Stimulated activated naive CD4-positive, alpha-beta T cell treated with Interleukin-2 at 50 U/mL for 16 hours (primary cell): ENCODE data around the gene CHCHD3.

Source experiments
- DNase-seq: peaks from one replicate; lab custom pipeline; 2025; lab: John Stamatoyannopoulos, UW

The CHCHD3 gene

DNA sequence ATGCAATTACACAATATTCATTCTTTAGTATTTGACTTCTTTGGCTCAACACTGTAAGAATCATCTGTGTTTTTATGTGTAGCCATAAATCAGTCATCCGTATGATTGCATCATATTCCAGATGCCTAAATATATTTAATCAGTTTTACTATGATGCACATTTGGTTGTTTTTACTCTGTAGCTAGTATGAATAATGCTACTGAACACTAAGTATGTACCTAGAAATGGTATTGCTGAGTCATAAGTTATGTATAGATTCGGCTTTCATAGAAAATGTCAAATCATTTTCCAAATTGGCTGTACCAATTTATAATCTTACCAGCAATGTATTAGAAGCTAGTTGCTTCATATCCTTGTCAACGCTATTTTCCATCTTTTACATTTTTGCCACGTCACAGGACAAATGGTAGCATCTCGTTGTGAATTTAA lies 308.3 kb downstream of the CHCHD3 start:
- no peak for DNase-seq

DNA sequence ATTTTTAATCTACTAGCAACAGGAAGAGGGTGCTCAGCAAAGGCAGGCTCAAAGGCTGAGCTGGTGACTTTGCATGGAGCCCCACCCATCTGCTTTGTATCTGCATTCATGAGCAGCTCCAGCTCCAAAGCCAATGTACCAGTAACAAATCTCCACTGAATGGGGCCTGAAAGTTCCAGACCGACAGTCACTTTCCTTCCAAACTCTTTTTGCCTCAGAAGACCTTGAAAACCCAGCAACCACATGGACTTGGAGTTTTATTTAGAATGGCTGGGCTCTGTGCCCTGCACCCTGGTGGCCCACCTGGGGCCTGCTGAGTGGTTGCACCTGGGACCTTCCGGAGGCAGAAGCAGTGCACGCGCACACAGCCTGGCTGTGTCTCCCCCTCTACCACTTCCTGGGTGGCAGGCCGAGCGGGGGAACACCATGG lies 310.6 kb downstream of the CHCHD3 start:
- no peak for DNase-seq

DNA sequence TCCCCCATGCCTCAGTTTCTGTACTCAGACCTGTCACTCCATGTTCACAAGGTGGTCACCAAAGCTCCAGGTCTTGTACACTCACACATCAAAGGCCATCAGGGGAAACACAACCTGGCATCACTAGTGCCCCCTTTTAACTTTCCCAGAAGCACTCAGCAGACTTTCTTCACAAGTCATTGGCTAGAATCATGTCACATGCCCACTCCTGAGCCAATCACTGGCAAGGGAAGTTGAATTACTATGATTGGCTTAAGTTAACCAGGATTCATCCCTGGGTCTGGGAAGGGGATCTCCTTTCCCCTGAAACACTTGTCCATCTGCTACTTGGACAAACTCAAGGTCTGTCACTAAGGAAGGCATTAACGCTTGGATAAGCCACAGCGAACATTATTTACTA lies 311.8 kb downstream of the CHCHD3 start:
- DNase-seq = no peak

DNA sequence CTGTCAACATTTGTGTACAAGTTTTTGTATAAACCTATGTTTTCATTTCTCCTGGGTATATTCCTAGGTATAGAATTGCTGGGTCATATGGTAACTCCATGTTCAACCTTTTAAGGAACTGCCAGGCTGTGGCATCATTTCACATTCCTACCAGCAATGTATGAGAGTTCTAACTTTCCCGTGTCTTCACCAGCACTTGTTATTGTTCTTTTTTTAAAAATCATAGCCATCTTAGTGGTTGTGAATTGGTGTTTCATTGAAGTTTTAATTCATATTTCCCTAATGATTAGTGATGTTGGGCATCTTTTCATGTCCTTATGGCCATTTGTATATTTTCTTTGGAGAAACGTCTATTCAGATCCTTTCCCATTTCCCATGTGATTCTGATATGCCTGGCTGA lies 312.6 kb downstream of the CHCHD3 start:
- DNase-seq = no peak

DNA sequence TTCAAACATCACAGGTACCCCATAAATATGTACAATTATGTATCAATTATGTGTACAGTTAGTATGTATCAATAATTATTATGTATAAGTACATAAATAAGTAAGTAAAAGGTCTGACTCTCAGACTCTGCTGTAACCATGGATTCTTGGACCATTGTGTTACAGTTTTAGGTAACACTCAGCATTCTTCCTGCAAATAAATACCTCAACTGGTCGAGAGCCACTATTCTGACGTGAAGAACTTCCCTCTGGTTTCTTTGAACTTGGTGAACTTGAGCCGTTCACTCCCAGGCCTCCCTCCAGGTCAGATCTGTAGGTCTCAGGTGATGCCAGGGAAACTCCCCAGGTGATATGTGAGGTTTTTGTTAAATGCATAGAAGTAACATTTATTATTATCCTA lies 313.8 kb downstream of the CHCHD3 start:
- no peak for DNase-seq

DNA sequence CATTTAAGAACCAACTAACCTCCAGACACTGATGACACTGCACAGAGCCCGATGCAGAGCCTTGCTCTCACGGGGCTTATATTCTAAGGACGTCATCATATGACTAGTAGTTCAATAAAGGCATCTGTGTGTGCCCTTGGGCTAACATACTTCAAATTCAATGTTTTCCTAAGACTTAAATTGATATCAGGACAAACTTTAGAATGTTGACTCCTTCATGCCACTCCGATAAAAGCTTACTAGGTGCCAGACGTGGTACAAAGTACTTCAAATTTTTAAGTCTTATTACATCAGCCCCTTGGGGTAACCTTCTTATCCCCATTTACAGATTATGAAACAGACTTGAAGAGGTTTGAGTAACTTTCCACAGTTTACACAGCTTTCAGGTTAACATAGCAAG lies 314.5 kb downstream of the CHCHD3 start:
- DNase-seq = no peak

DNA sequence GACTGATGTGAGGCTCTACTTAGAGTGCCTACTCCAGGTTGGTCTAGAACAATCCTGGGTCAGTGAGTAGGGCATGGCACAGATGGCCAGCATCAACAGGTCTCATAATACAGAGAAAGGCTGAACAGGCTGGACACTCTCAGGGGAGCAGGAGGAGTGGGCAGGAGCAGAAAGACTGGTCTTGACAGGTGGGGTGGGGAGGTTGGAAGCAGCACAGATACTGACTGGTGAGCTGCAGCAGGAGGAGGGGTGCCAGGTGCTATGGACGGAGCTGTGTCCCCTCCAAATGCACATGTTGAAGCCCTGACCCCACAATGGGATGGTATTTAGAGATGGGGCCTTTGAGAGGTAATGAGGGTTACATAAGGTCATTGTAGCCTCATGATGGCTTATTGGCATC lies 315.2 kb downstream of the CHCHD3 start:
- no peak for DNase-seq

DNA sequence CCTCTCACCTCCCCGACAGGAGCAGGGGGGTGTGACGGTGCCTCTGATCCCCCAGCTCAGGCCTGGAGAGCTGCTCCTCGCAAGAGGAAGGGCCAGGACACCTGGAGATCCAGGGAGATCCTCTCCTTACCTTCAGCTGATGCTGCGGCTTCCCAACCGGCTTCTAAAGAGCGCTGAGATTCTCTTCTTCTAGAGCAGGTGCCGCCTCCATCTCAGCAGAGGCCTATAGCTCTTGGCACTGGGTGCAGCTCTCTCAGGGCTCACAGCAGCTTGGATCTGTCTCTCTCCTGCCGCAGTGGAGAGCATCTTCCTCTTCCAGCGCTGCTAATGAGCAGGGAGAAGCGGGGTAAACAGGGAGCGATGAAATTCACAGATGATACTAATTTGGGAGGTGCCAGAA lies 316.0 kb downstream of the CHCHD3 start:
- DNase-seq = no peak

DNA sequence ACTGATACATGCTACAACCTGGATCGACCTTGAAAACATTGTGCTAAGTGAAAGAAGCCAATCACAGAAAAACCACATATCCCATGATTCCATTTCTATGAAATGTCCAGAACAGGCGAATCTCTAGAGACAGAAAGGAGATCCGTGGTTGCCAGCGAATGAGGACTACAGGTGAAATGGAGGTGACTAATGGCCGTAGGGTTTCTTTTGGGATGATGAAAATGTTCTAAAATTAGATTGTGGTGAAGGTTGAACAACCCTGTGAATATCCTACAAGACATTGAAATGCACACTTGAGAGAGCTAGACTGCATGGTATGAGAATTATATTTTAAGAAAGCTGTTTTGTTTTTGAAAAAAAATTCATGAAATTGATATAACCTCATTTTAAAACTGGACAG lies 317.1 kb downstream of the CHCHD3 start:
- DNase-seq = no peak

DNA sequence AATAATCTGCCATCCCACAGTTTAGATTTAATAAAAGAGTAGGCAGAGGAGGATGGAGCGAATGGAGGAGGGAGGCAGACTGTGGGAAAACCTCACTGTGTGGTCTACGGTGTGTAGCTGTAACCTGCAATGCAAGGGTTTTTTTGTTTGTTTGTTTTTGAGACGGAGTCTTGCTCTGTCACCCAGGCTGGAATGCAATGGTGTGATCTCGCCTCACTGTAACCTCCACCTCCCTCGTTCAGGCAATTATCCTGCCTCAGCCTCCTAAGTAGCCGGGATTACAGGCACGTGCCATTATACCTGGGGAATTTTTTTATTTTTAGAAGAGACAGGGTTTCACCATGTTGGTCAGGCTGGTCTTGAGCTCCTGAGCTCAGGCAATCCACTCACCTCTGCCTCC lies 321.0 kb downstream of the CHCHD3 start:
- no peak for DNase-seq

DNA sequence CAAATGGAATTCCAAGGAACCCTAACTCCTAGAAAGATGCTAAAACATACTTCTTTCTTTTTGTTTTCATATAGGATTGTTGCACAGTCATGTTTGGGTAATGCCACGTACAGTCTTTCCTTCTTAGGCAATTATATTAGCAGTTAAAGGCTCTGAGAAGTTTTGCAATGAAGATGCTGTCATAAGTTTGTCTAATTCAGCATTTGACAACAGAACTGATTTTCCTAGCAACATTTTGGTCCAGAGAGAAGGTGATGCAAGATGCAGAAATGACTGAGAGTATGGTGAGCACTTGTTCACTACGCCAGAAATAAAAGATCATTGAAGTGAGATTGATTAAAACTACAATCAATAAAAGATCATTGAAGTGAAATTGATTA lies 321.7 kb downstream of the CHCHD3 start:
- no peak for DNase-seq

DNA sequence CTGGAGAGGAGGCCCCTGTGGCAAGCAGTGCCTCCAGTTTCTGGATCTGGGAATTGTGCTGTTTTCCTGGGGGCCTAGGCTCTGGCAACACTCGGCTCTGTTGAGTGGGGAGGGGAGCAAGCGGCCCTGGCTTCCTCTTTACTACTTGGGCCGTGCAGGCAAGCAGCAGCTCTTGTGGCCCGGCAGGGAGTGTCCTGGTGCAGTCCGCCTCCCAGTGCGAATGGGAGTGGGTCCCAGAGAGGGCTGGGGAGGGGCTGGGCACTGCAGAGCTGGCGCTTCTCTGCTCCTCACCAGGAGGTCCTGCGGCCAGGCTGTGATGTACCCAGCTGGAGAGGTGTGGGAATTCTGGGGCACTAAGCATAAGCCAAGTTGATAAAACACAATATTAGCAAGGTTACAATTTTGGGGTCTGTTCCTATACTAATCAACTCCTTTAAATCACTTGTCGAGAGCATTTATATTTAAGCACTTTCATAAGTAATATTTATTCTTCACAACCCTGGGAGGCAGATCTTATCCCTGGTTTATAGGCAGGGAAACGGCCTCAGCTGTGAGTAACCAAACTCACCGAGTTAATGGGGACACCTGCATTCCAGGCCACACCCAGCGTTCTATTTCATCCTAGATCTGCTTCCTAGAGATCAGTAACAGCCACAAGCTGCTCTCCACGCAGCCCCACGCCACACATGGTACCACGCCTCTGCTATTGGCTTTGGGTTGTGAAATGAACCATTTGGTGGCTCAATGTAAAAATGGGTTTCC lies 322.2 kb downstream of the CHCHD3 start:
- DNase-seq = no peak

DNA sequence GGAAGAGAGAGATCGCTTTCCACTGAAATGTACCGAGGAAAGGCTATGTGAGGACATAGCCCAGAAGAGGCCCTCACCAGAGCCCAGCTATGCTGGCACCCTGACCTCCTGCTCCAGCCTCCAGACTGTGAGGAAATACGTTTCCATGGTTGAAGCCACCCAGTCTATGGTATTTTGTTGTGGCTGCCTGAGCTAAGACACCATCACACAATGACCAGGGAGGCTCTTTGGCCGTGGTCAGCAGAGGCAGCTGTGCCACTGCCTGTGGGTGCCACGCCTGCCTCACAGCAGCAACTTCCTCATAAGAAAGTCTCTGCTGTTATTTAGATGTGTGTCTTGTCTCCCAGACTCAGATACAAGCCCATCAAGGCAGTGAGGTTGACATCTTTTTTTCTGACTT lies 322.9 kb downstream of the CHCHD3 start:
- DNase-seq = no peak

DNA sequence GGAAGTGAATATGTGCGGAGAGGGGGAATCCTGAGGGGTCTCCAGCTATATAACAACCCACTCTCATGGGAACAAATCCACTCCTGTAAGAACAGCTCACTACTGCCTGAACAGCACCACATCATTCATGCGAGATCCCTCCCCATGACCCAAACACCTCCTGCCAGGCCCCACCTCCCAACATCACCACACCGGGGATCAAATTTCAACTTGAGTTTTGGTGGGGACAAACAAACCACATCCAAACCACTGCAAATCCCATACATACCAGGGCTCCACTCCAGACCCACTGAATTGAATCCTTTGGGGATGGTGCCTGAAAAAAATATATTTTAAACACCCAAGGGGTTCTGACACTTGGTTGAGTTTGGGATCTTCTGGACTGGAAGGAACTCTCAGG lies 324.1 kb downstream of the CHCHD3 start:
- no peak for DNase-seq

DNA sequence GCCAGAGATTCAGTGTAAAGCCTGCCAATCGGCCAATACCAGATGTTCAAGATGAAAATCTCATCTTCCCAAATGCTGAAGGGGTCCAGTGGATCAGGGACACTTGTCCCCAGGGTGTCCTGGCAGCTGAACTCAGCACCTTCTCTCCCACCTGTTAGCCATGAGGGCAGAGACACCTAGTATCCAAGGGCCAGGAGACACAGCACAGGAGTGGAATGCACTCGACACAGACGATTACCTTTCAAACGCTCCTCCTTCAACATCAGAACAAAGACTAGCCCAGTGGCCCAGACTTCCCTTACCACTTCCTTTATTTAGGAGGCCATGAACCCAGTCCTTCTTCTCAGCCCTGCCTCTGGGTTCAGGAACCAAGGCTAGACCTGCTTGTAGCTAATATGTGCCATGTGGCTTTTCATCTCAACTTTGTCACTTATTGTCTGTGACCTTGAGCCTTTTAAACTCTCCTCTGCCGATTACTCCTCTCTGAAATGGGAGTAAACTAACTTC lies 325.4 kb downstream of the CHCHD3 start:
- no peak for DNase-seq

DNA sequence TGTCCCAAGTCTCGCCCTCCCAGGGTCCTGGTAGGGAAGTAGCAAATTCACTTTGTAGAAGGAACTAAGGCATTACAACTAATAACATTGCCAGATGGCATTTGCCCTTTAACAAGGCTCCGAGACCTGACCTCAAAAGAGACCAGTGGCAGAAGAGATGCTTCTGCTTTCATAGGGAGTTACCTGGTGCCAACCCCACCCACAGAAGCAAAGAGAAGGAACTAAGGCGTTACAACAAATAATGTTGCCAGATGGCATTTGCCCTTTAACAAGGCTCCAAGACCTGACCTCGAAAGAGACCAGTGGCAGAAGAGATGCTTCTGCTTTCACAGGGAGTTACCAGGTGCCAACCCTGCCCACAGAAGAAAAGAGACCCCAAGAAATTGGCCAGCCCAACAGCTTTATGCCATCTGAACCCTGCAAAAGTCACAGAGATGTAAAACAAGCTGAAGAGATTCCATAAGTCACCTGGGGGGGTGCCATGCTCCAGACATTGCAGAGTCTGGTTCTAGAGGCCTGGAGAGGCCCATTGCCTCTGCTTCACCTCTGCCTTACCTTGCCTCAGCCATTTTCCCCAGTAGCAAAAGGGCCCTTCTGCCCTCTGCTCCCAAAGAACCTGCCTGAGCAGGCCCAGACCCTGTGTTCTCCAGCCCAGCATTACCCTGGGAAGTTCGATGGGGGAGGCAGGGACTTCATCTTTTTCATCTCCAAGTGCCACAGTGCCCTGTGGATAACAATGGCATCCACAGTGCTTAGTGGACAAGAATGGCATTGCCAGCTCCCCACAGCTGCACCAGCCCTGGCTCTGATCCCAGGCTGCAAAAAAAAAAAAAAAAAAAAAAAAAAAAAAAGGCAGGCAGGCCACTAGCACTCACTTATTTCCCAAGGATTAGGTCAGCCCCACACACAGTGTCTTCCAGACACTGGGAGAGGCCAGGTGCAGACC lies 326.1 kb downstream of the CHCHD3 start:
- DNase-seq = no peak

DNA sequence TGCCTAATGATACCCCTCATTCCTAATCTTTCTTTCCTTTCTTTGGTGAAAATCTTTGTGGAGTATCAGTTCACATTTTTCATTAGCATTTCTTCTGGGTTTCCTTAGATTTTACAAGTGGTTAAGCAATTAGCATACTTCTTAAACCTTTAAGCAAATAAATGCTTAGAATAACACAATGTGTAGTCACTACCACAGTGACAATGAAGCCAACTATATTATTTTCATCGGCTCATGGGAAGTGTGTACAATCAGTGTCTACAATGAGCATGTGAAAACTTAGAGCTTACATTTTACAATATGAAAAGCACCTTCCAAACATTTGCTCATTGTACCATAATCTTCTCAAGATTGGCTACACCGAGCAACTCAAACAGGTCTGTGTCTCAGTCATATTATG lies 329.5 kb downstream of the CHCHD3 start:
- DNase-seq = no peak

DNA sequence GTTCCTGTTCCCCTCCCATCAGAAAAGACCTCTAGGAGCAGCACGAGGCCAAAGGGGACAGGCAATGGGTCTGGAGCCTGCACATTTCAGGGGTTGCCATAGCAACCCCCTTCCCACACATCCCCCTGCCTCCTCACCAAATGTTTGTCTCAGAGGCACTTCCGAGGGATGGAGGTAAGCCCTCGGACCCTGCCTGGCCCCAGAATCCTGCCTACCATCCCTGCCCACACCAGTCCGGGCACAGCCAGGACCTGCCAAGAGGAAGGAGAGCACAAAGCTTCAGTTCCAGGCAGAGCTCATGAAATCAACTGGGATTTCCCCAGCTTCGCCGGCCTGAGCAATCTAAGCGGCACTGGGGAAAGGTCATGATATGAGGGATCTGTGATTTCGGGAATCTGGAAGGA lies 330.6 kb downstream of the CHCHD3 start:
- no peak for DNase-seq

DNA sequence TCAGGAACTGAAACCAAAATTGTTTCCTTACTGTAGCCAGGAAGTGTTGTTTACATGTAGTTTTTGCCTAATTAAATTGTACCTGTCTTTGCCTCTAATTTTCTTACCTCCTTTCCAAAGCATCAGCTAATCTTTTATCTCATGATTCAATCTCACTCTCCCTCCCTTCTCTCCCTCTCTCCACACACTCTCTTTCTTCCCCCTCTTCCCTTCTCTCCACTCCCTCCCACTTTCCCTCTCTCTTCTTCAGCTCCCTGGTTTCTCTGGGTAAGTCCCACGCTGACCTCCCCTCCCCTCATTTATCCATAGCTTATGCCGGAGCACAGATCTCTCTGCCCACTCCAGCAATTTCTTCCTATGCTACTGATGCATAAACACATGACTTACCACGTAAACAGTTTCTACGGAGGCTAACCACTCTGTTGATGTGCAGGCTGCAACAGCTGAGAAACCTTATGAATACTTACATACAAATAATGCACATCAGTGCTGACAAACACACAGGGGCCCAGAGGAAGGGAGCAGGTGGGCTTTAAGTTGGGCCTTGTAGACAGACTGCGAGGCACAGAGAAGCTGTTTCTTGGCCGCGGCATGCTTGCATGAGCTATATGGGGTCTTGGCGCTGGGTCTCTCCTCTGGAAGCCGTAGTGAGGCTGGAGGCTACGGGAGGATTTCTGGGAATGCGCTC lies 331.2 kb downstream of the CHCHD3 start:
- no peak for DNase-seq

DNA sequence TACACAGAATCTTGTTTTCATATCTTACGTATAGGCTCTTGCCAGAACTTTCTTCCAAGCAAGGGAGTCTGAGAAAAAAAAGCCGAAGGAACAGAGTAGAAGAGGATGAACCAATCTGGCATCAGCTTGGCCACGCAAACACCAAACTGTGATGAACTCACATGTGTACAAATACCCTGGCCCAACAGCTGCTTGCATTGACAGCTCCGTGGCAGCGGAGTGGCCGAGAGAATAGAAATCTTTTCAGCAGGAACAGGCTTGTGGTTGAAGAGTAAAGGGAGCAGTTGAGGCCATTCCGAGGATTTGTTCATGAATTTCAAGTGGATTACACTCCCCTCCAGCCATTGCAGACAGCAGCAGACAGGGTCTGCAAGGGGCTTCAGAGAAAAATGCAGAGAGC lies 331.8 kb downstream of the CHCHD3 start:
- no peak for DNase-seq

DNA sequence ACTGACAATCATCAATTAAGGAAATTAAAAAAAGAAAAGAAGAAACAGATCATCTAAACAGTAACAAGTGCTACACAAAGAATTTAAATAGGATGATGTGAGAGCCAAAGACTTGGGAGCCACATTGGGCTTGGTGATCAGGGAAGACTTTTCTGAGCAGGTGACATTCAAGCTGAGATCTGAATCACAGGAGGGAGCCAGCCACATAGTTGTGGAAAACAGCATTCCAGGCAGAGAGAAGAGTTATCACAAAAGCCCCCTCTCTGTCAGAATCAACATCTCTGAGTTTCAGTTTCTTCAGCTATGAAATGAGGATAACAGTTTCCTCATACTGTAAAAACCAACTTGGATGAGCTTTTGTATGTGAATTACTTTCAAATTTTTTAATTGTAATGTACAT lies 336.4 kb downstream of the CHCHD3 start:
- no peak for DNase-seq

DNA sequence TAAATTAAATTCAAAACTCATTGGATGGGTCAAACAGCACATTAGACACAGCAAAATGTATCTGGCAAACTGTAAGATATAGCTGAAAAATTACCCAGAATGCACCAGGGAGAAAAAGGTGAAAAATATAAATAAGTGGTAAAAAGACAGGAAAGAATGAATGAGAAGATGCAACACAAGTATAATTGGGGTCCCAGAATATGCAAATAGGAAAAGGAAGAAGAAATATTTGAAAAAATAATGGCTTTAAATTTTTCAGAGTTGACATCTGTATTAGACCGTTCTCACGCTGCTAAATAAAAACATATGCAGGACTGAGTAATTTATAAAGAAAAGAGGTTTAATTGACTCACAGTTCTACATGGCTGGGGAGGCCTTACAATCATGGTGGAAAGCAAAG lies 337.9 kb downstream of the CHCHD3 start:
- DNase-seq = no peak

DNA sequence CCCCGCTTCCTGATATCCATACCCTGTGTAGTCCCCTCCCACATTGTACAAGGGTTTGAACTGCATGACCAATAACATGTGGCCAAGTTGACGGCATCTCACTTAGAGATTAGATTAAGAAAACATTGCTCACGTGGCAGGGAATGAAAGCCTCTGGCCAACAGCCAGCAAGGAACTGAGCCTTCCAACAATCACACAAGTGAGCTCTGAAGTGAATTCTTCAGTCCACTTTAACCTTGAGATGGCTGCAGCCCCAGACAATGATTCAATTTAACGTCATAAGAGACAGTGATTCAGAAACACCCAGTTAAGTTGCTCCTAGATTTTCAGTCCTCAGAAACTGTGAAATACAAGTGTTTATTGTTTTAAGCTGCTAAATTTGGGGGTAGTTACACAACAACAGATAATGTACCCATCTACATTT lies 339.7 kb downstream of the CHCHD3 start:
- DNase-seq = no peak
